GM18505 (cell line): ENCODE measurements around the gene HEATR5B.
A peak's percentile ranks its signal among the peaks of the same experiment; 100 is the strongest.

Experiments used
- ATAC-seq: cut with Tn5 transposase; IDR thresholded peaks from one replicate; pipeline ENCODE4 v1.9.1; 2021; ENCODE audit not compliant: unreplicated experiment
- POLR2A ChIP-seq: IDR thresholded peaks from 4 replicates; pipeline ENCODE4 v1.6.1; 2011; ENCODE audit warnings: borderline replicate concordance; ENCODE audit not compliant: insufficient read depth, insufficient read length; ENCODE audit errors: extremely low read depth

The HEATR5B gene

GRCh38 chr2:37083873-37084794 lies at the start of gene HEATR5B, which contains the start of gene GPATCH11:
Gene HEATR5B, minus strand, starts transcription at chr2:37084372. Its CDS starts 958 bp downstream, at chr2:37083414.
Gene GPATCH11, plus strand, starts transcription at chr2:37084518. Its CDS starts 3,864 bp downstream, at chr2:37088382.
- ATAC-seq: peak; percentile 79
- peak; percentile 80 for TF ChIP-seq POLR2A

GRCh38 chr2:37132914-37133313 lies 48.7 kb upstream of the HEATR5B start:
- TF ChIP-seq POLR2A: no peak
- no peak for ATAC-seq

- no peak for ATAC-seq
- no peak for TF ChIP-seq POLR2A
Measured at GRCh38 chr2:37125416-37125815, 41.2 kb upstream of the HEATR5B start.

GRCh38 chr2:37119157-37119556 lies 35.0 kb upstream of the HEATR5B start:
- ATAC-seq: no peak
- no peak for TF ChIP-seq POLR2A

GRCh38 chr2:37117566-37117965 lies 33.4 kb upstream of the HEATR5B start:
- no peak for TF ChIP-seq POLR2A
- no peak for ATAC-seq

- ATAC-seq: no peak
- TF ChIP-seq POLR2A: no peak
Measured at GRCh38 chr2:37111958-37112357, 27.8 kb upstream of the HEATR5B start.

GRCh38 chr2:37110306-37111212 lies 26.4 kb upstream of the HEATR5B start:
- ATAC-seq: no peak
- TF ChIP-seq POLR2A: no peak

GRCh38 chr2:37109523-37109922 lies 25.4 kb upstream of the HEATR5B start:
- no peak for TF ChIP-seq POLR2A
- ATAC-seq: no peak

GRCh38 chr2:37105150-37105549 lies 21.0 kb upstream of the HEATR5B start:
- TF ChIP-seq POLR2A: no peak
- no peak for ATAC-seq

GRCh38 chr2:37104178-37104577 lies 20.0 kb upstream of the HEATR5B start:
- no peak for TF ChIP-seq POLR2A
- ATAC-seq: no peak

GRCh38 chr2:37102588-37102987 lies 18.4 kb upstream of the HEATR5B start:
- ATAC-seq: no peak
- TF ChIP-seq POLR2A: no peak

GRCh38 chr2:37100054-37100453 lies 15.9 kb upstream of the HEATR5B start:
- ATAC-seq: no peak
- no peak for TF ChIP-seq POLR2A

GRCh38 chr2:37098416-37099118 lies 14.4 kb upstream of the HEATR5B start:
- TF ChIP-seq POLR2A: no peak

More at GRCh38 chr2:37098416-37099118, 14.4 kb upstream of the HEATR5B start:
- ATAC-seq: no peak
